GM21576 (cell line): ENCODE measurements around the gene PRLH.

Experiments
- ATAC-seq: cut with Tn5 transposase; IDR thresholded peaks from one replicate; pipeline ENCODE4 v1.9.1; 2021; ENCODE audit warnings: mild to moderate bottlenecking, moderate library complexity; ENCODE audit not compliant: unreplicated experiment

The PRLH gene

DNA sequence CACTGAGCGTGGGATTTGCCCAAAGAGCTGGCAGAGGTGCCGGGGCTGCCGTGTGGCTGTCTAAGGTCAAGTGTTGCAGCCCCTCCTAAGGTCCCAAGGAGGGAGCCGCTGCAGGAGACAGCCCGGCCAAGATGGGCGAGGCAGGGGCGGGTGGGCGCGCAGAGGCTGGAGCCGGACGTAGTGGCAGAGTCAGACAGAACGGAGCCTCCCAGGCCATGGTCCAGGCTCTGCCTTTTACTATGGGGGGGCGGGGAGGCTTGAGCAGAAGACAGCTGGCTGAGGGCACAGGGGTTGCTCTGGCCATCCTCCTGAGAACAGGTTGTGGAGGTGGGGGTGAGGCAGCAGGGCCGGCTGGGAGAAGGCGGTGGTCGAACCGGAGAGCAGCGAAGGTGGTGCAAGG, 27.5 kb upstream of the PRLH start:
- no peak for ATAC-seq

DNA sequence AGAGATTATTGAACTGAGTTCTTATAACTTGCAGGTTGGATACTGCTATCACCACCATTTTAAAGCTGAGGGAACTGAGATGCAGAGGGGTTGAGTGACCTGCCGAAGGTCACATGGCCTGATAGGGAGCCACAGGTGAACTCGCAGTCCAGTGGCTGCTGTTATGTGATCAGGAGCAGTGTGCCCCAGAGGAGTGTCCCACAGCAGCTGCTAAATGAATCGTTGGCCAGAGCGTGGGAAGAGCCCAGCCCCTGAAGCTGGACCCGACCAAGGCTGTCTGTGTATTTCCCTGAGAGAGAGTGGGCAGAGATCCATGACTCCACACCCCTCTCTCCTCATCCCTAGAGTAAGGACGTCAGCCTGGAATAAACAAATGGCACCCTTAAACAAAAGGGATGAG, 26.7 kb upstream of the PRLH start:
- ATAC-seq = no peak

- no peak for ATAC-seq
Observed at GRCh38 chr2:237540223-237540775, 26.1 kb upstream of the PRLH start.

DNA sequence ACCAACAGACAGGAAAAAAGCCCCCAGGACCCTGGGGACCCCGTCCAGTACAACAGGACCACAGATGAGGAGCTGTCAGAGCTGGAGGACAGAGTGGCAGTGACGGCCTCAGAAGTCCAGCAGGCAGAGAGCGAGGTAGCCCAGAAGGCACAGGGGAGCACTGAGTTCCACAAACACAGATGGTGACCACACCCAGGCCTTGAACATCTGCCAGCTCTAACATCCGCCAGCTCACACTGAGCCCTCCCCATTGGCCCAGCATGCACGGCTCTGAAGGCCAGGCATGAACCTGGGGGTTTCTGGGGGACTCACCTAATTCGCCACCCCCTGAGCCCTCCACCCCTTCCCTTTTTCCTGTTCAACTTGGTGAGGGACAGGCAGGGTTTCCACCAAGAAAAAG, 25.6 kb upstream of the PRLH start:
- no peak for ATAC-seq

- ATAC-seq = no peak
Observed at GRCh38 chr2:237541243-237541642, 25.1 kb upstream of the PRLH start.

GRCh38 chr2:237542001-237542704, 24.2 kb upstream of the PRLH start:
- ATAC-seq = no peak

DNA sequence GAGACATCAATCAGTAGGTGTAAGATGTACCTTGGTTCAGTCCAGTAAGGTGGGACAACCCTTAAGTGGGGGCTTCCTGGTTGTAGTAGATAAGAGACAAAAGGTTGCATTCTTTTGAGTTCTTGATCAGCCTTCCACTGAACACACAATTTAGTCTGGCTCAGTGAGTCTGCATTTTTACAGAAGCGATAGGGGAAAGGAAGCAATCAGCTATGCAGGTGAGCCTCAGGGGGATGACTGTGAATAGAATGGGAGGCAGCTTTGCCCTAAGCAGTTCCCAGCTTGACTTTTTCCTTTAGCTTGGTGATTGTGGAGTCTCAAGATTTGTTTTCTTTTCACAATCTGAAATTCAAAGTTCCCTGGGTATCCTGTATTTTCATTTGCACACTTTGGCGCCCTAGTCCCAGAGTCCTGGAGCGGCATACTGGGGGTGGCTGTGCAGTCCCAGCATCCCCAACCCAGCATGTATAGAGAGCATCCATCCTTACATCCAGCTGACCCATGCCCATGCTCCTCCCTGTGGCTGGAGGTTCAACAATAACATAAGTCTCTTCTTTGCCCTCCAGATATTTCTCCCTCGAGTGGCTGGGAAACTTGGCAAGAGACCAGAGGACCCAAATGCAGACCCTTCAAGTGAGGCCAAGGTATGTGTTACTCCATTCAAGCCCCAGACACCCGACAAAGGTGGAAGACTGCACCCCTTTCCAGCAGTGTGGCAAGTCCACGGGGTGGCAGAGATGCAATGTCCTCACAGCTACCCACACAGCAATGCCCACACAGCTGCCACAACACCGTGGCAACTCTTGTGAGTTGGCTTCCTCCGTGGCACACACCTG, 20.1 kb upstream of the PRLH start:
- no peak for ATAC-seq

GRCh38 chr2:237546876-237547395, 19.4 kb upstream of the PRLH start:
- ATAC-seq = no peak

DNA sequence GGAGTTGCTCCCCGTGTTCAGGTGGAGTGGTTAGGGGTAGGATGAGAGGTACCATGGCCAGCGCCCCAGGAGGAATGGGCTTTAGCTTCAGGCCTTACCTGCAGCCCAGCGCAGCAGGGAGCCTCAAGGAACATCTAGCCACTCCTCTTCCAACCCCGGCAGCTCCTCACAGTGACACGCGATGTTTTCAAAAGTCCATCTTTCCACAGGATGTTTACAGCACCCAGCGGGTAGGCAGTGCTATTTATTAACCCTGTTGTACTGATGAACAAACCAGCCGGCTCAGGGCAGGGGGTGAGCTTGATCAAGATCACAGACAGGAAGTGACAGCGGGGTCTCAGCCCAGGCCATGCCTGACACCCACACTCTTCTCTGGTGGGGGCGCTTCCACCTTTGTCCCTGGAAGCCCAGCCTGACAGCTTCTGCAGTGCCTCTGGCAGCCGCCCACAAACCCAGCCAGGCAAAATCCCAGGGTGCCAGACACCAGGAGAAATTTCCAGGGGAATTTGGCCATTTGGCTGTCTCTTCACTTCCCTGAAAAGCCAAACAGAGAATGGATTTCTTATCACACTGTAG, 18.4 kb upstream of the PRLH start:
- ATAC-seq = no peak

GRCh38 chr2:237549216-237549615, 17.2 kb upstream of the PRLH start:
- ATAC-seq = no peak

DNA sequence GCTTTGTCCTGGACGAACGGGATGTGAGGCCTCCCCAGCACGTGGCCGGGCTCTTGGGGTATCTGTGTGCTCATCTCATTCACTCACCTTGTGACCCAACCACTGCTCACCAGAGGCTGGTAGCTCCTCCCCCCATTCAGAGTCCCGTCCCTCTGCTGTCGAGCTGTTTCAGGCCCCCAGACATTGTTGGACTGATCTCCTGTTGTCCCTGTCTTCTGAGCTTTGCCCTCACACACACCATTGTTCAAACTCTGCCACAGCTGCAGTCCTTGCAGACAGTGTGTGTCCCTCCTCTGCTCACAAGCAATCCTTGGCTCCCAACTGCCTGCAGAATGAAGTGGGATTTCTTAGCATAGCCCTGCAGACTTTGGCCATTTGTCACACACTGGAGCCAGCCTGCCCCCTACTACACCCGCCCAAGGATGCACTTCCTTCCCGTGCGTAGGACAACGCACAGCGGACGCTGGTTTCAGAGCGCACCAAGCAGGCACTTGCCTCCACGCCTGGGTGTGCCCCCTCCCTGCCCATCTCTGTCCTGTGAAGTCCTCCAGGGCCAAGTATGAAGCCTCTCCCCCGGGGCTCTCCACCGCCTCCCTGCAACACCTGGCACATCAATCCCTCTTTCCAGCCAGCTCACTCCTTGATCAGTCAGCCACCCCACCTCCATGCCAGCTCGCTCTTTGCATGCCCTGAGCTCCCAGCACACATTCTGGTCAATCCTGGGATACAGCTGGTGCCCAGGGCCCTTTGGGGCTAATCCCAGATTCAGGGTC, 16.5 kb upstream of the PRLH start:
- ATAC-seq = no peak

- no peak for ATAC-seq
Observed at GRCh38 chr2:237551071-237551574, 15.3 kb upstream of the PRLH start.

GRCh38 chr2:237552908-237553307, 13.5 kb upstream of the PRLH start:
- ATAC-seq = no peak

DNA sequence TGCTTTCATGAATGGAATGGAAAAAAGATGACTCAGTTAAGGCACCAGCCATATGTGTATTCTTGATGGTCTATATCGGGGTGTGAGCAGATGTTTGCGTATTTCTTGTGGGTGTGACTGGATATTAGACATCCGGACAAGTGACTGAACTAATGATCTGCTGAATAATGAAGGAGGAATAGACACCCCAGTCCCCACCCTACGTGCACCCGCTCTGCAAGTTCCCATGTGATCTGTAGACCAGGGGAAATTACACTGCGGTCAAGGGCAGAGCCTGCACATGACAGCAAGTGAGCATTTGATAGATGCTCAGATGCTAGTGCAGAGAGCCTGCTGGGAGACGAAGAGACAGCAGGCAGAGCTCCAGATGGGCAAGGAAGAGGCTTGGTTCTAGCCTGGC, 12.4 kb upstream of the PRLH start:
- no peak for ATAC-seq

- ATAC-seq = no peak
Observed at GRCh38 chr2:237555560-237555959, 10.8 kb upstream of the PRLH start.

DNA sequence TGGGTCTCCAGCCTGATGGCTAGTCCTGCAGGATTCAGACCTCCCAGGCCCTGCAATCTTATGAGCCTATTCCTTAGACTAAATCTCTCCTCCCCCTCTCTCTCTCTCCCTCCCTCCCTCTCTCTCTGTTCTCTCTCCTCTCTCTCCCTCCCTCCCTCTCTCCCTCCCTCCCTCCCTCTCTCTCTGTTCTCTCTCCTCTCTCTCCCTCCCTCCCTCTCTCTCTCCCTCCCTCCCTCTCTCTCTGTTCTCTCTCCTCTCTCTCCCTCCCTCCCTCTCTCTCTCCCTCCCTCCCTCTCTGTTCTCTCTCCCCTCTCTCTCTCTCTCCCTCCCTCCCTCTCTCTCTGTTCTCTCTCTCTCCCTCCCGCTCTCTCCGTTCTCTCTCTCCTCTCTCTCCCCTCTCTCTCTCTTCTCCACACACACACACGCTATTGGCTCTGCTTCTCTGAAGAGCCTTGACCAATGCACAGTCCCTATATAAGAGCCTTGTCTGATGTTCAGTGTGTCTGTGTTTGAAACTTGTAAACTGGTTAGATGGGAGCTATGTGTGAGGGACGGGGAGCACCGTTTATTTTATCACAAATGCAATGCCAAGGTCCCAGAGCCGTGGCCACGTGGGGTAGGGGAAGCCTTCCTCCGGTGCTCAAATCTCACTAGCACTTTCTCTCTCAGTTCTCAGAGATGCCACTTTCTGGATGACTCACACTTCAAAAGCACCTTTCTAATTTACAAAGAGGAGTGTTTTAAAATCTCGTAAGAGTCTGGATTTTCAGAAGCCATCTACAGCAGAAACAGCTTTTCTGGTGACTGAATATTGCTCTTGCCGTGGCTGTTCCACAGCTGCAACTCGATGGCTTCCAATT, 9.4 kb upstream of the PRLH start:
- peak; percentile 95 for ATAC-seq

DNA sequence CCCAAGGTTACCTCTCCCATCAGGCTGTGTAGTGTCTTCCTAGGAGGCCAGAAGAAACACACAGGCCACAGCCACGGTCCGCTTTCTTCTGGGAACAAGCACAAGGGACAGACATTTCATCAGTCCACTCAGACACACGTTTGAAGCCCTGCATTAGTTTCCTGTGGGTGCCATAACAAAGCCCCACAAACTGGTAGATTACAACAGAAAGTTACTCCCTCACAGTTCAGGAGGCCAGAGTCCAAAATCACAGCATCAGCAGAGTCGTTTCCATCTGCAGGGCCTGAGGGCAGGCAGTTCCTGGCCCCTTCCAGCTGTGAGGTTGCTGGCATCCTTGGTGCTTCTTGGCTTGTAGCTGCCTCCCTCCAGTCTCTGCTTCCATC, 8.8 kb upstream of the PRLH start:
- ATAC-seq = peak; percentile 36

DNA sequence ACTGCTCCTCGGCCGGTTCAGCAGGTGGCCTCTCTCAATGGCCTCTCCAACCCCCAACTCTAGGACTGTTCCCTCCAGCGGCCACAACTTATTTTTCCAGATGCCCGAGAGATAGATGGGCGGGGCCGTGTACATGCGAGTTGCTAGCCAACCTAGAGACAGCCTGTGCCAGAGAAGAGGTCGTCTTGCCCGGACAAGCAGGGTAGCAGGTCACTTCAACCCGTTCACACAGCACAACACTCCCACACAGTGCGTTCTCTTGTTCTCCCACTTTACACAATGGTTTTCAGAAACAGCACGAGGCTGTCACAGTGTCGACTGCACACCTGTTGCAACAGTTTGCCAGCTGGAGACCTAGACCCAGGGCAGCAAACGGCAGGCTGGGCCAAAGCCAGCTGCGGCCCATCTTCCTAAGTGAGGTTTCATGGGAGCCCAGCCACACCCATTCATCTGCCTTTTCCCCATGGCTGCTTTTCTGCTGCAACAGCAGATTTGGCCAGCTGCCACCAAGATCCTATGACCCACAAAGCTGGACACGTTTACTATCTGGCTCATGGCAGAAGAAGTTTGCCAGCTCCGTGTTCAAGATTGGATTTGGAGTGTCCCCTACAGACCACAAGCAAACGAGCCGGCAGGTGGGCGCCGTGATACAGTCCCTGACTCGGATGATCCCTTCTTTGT, 7.3 kb upstream of the PRLH start:
- no peak for ATAC-seq

- no peak for ATAC-seq
Observed at GRCh38 chr2:237561221-237561620, 5.2 kb upstream of the PRLH start.
